Lung (tissue), 12 donors: ENCODE results near the gene KIF26A. TPM values are rescaled to one million over a fixed set of nuclear protein-coding genes. Genes with fewer than 3 reads are reported as not detected.

Experiments used
- ATAC-seq: fragments of 200-7000 bp; cut with Tn5 transposase; one replicate; pipeline ENCODE4 v1.9.1; 2020; ENCODE audit warnings: moderate number of reproducible peaks; ENCODE audit not compliant: insufficient read depth, low FRiP score
- DNase-seq, 3 donors: peaks; one replicate each; pipeline ENCODE4 v3.0.0-alpha.2; 2013 to 2017
- H3K27ac ChIP-seq, 2 donors: one replicate each; pipeline ENCODE4 v1.5.1; 2013; ENCODE audit warnings: mild to moderate bottlenecking in 2 of 2, moderate library complexity in 2 of 2, control low read depth in 1 of 2, inconsistent platforms in 1 of 2, low read depth in 1 of 2, low read length in 1 of 2
- H3K27me3 ChIP-seq, 3 donors: one replicate each; pipeline ENCODE4 v1.5.1; 2013; ENCODE audit warnings: low read length in 2 of 3; ENCODE audit not compliant: control insufficient read depth in 3 of 3, insufficient read depth in 3 of 3
- H3K36me3 ChIP-seq, 4 donors: one replicate each; pipeline ENCODE4 v1.5.1; 2013; ENCODE audit warnings: low read length in 4 of 4, mild to moderate bottlenecking in 1 of 4, moderate library complexity in 1 of 4; ENCODE audit not compliant: control insufficient read depth in 4 of 4, insufficient read depth in 4 of 4
- H3K4me1 ChIP-seq, 5 donors: one replicate each; pipeline ENCODE4 v1.5.1; 2013; ENCODE audit warnings: low read length in 5 of 5, mild to moderate bottlenecking in 2 of 5, moderate library complexity in 1 of 5; ENCODE audit not compliant: control insufficient read depth in 5 of 5, insufficient read depth in 5 of 5
- H3K4me3 ChIP-seq: one replicate; pipeline ENCODE4 v1.5.1; 2013; ENCODE audit warnings: mild to moderate bottlenecking, control low read depth, moderate library complexity
- H3K9ac ChIP-seq, 2 donors: one replicate each; pipeline ENCODE4 v1.5.1; 2013; ENCODE audit warnings: low read length in 2 of 2, control low read depth in 1 of 2; ENCODE audit not compliant: insufficient read depth in 1 of 2
- H3K9me3 ChIP-seq, 4 donors: one replicate each; pipeline ENCODE4 v1.5.1; 2013; ENCODE audit warnings: low read length in 3 of 4, mild to moderate bottlenecking in 1 of 4, moderate library complexity in 1 of 4; ENCODE audit not compliant: control insufficient read depth in 4 of 4, insufficient read depth in 3 of 4
- CTCF ChIP-seq: IDR thresholded peaks from 2 replicates; pipeline ENCODE4 v1.5.1; 2012; ENCODE audit warnings: mild to moderate bottlenecking; ENCODE audit errors: control extremely low read depth, extremely low read depth
- WGBS, 2 donors: extraction: QIAGEN DNeasy Blood & Tissue Kit; methylation state at CpG; one replicate each; pipeline ENCODE4 v1.1.7; 2013; 5-methylcytosine and 5-hydroxymethylcytosine counted together
- polyA plus RNA-seq, 2 donors: library from polyadenylated mRNA; stranded (reverse); fragments of 200-250 nt; gene quantifications; one replicate each; pipeline ENCODE4 v1.2.1, GENCODE V29; 2013
- total RNA-seq, 2 donors: library from RNA; depleted of rRNA in 1 of 2; stranded (reverse); fragments of >200 nt in 1 of 2; gene quantifications; one replicate each; pipeline ENCODE4 v1.2.1, GENCODE V29; 2014 to 2021
- donor health status: control.
- donor health status: control.
- donor health status: Bipolar disorder and iron deficiency.
- donor health status: healthy.
- donor health status: DM: yes; HTN: yes; CAD: no.

Gene KIF26A
- total and polyA plus RNA-seq, 4 donors: 2.4 to 11.4 (median 4.5) TPM

GRCh38 chr14:104103446-104104075, 34.8 kb upstream of the KIF26A start:
- Histone ChIP-seq H3K27me3 (no peaks in the 10 kb centered on the region), H3K4me1 (peaks cover 0 to 18% (median 6%) of the 10 kb centered on the region in 5 donors), H3K9ac (no peak overlapping the region), H3K9me3 (peaks cover 0 to 2% (median 0%) of the 10 kb centered on the region in 4 donors), H3K4me3 (no peak overlapping the region), H3K27ac (no peak overlapping the region), H3K36me3 (no peaks in the 10 kb centered on the region)
- ATAC-seq: no peak
- WGBS, 2 donors: 65 to 82% methylated on average over 23 of the region's 23 CpGs
- TF ChIP-seq CTCF: no peak
- DNase-seq: peak; percentile 40 to 65 (median 56)

- H3K9ac ChIP-seq: no peak overlapping the region
- no peaks in the 10 kb centered on the region for H3K27me3 ChIP-seq
- H3K4me3 ChIP-seq: no peak overlapping the region
- H3K9me3 ChIP-seq: peaks cover 0 to 2% (median 0%) of the 10 kb centered on the region in 4 donors
- no peak overlapping the region for H3K27ac ChIP-seq
- no peak for ATAC-seq
- 74 to 84% methylated on average over 34 to 35 of the region's 35 CpGs for WGBS, 2 donors
- H3K4me1 ChIP-seq: peaks cover 0 to 18% (median 6%) of the 10 kb centered on the region in 5 donors
- peak in 1 of 3 donors; percentile 10 for DNase-seq
- no peaks in the 10 kb centered on the region for H3K36me3 ChIP-seq
- TF ChIP-seq CTCF: no peak
These were observed 34.1 kb upstream of the KIF26A start for GRCh38 chr14:104104076-104104901.

GRCh38 chr14:104105071-104105821, 33.1 kb upstream of the KIF26A start:
- 79 to 83% methylated on average over 26 to 27 of the region's 27 CpGs for WGBS, 2 donors
- TF ChIP-seq CTCF: no peak
- Histone ChIP-seq H3K4me1 (peaks cover 0 to 18% (median 6%) of the 10 kb centered on the region in 5 donors), H3K27ac (no peak overlapping the region), H3K4me3 (no peak overlapping the region), H3K27me3 (no peaks in the 10 kb centered on the region), H3K36me3 (no peaks in the 10 kb centered on the region), H3K9me3 (peaks cover 0 to 2% (median 0%) of the 10 kb centered on the region in 4 donors), H3K9ac (no peak overlapping the region)
- DNase-seq (peak in 1 of 3 donors; percentile 20), ATAC-seq (no peak)
